ENCODE measurements around the gene LOXL1. TPM values are rescaled to one million over a fixed set of nuclear protein-coding genes. Genes with fewer than 3 reads are reported as not detected.

LOXL1 gene
- total RNA-seq, 2 donors from 2014 or later, result 2.9 to 8.4 TPM

- ATAC-seq (no peak), DNase-seq (no peak)
- H3K9me3 ChIP-seq (ENCODE audit: control insufficient read depth, low read length, poor library complexity, severe bottlenecking), result no peaks in the 10 kb centered on the region
- H3K27ac Mint-ChIP-seq, result no peak overlapping the region
- peaks cover 5% of the 10 kb centered on the region for H3K36me3 Mint-ChIP-seq (ENCODE audit: low read depth)
- peaks cover 8% of the 10 kb centered on the region for H3K4me1 Mint-ChIP-seq
- peaks cover 20% of the 10 kb centered on the region for H3K27me3 Mint-ChIP-seq
- no peak overlapping the region for H3K4me3 Mint-ChIP-seq
These were observed 34.6 kb upstream of the LOXL1 start for GRCh38 chr15:73891328-73892315.

- no peak overlapping the region for H3K4me3 Mint-ChIP-seq
- peaks cover 5% of the 10 kb centered on the region for H3K36me3 Mint-ChIP-seq (ENCODE audit: low read depth)
- H3K9me3 ChIP-seq (ENCODE audit: control insufficient read depth, low read length, poor library complexity, severe bottlenecking), result no peaks in the 10 kb centered on the region
- ATAC-seq, result no peak
- H3K27me3 Mint-ChIP-seq, result peaks cover 20% of the 10 kb centered on the region
- H3K4me1 Mint-ChIP-seq, result peaks cover 13% of the 10 kb centered on the region
- DNase-seq, result no peak
- H3K27ac Mint-ChIP-seq, result no peak overlapping the region
These were observed 33.6 kb upstream of the LOXL1 start for GRCh38 chr15:73892446-73893226.

- no peak overlapping the region for H3K4me3 Mint-ChIP-seq
- no peak overlapping the region for H3K27ac Mint-ChIP-seq
- H3K9me3 ChIP-seq (ENCODE audit: control insufficient read depth, low read length, poor library complexity, severe bottlenecking), result no peaks in the 10 kb centered on the region
- H3K4me1 Mint-ChIP-seq, result peaks cover 10% of the 10 kb centered on the region
- peaks cover 13% of the 10 kb centered on the region for H3K27me3 Mint-ChIP-seq
- no peak for ATAC-seq
- peaks cover 5% of the 10 kb centered on the region for H3K36me3 Mint-ChIP-seq (ENCODE audit: low read depth)
- DNase-seq, result no peak
These were observed 32.0 kb upstream of the LOXL1 start for GRCh38 chr15:73894133-73894814.

GRCh38 chr15:73897441-73898261 lies 28.6 kb upstream of the LOXL1 start:
- Mint-ChIP-seq H3K4me3 (no peak overlapping the region), H3K27me3 (no peaks in the 10 kb centered on the region), H3K27ac (no peak overlapping the region), H3K36me3 (ENCODE audit: low read depth) (peaks cover 6% of the 10 kb centered on the region), H3K4me1 (peaks cover 13% of the 10 kb centered on the region)
- no peaks in the 10 kb centered on the region for H3K9me3 ChIP-seq (ENCODE audit: control insufficient read depth, low read length, poor library complexity, severe bottlenecking)
- DNase-seq (peak; percentile 47 to 51 (median 50)), ATAC-seq (peak; percentile 97)

- no peak for DNase-seq
- ATAC-seq, result no peak
- Mint-ChIP-seq H3K4me1 (peaks cover 14% of the 10 kb centered on the region), H3K36me3 (ENCODE audit: low read depth) (peaks cover 2% of the 10 kb centered on the region), H3K4me3 (no peak overlapping the region), H3K27ac (no peak overlapping the region), H3K27me3 (no peaks in the 10 kb centered on the region)
- no peaks in the 10 kb centered on the region for H3K9me3 ChIP-seq (ENCODE audit: control insufficient read depth, low read length, poor library complexity, severe bottlenecking)
These were observed 26.8 kb upstream of the LOXL1 start for GRCh38 chr15:73899197-73900094.

GRCh38 chr15:73900095-73900712 lies 26.1 kb upstream of the LOXL1 start:
- DNase-seq, result no peak
- H3K9me3 ChIP-seq (ENCODE audit: control insufficient read depth, low read length, poor library complexity, severe bottlenecking), result no peaks in the 10 kb centered on the region
- no peak for ATAC-seq
- H3K36me3 Mint-ChIP-seq (ENCODE audit: low read depth), result peaks cover 5% of the 10 kb centered on the region
- H3K4me3 Mint-ChIP-seq, result no peak overlapping the region
- peak overlapping the region; percentile 37 for H3K27ac Mint-ChIP-seq
- no peaks in the 10 kb centered on the region for H3K27me3 Mint-ChIP-seq
- H3K4me1 Mint-ChIP-seq, result peaks cover 15% of the 10 kb centered on the region

GRCh38 chr15:73901126-73901810 lies 25.0 kb upstream of the LOXL1 start:
- H3K4me3 Mint-ChIP-seq, result no peak overlapping the region
- ATAC-seq (no peak), DNase-seq (no peak)
- H3K36me3 Mint-ChIP-seq (ENCODE audit: low read depth), result peaks cover 6% of the 10 kb centered on the region
- peaks cover 12% of the 10 kb centered on the region for H3K4me1 Mint-ChIP-seq
- no peaks in the 10 kb centered on the region for H3K9me3 ChIP-seq (ENCODE audit: control insufficient read depth, low read length, poor library complexity, severe bottlenecking)
- H3K27ac Mint-ChIP-seq, result no peak overlapping the region
- no peaks in the 10 kb centered on the region for H3K27me3 Mint-ChIP-seq

GRCh38 chr15:73902121-73903020 lies 23.9 kb upstream of the LOXL1 start:
- DNase-seq, result no peak
- ATAC-seq, result no peak
- H3K4me1 Mint-ChIP-seq, result peaks cover 8% of the 10 kb centered on the region
- no peaks in the 10 kb centered on the region for H3K27me3 Mint-ChIP-seq
- H3K4me3 Mint-ChIP-seq, result no peak overlapping the region
- H3K9me3 ChIP-seq (ENCODE audit: control insufficient read depth, low read length, poor library complexity, severe bottlenecking), result no peaks in the 10 kb centered on the region
- H3K27ac Mint-ChIP-seq, result peak overlapping the region; percentile 68
- H3K36me3 Mint-ChIP-seq (ENCODE audit: low read depth), result peaks cover 9% of the 10 kb centered on the region

GRCh38 chr15:73904026-73904815 lies 22.0 kb upstream of the LOXL1 start:
- H3K27ac Mint-ChIP-seq, result no peak overlapping the region
- no peaks in the 10 kb centered on the region for H3K9me3 ChIP-seq (ENCODE audit: control insufficient read depth, low read length, poor library complexity, severe bottlenecking)
- H3K4me1 Mint-ChIP-seq, result peaks cover 11% of the 10 kb centered on the region
- H3K4me3 Mint-ChIP-seq, result no peak overlapping the region
- DNase-seq (no peak), ATAC-seq (no peak)
- H3K27me3 Mint-ChIP-seq, result no peaks in the 10 kb centered on the region
- peaks cover 10% of the 10 kb centered on the region for H3K36me3 Mint-ChIP-seq (ENCODE audit: low read depth)

Measured in T-helper 17 cell (primary cell).